Smooth muscle cell (in vitro differentiated cells): ENCODE data around the gene FAM241B. TPM values are rescaled to one million over a fixed set of nuclear protein-coding genes. Genes with fewer than 3 reads are reported as not detected.

Experiments used
- DNase-seq: peaks from one replicate; lab custom pipeline; 2025; ENCODE audit not compliant: unreplicated experiment; lab: John Stamatoyannopoulos, UW
- H2AFZ ChIP-seq: fragments of 200-600 bp; sonication (generic); 2 replicates; pipeline ENCODE4 v1.6.0; 2016; ENCODE audit warnings: antibody characterized with exemption, low read depth, mild to moderate bottlenecking
- H3F3A ChIP-seq: fragments of 200-600 bp; sonication (generic); 2 replicates; pipeline ENCODE4 v1.6.0; 2017; ENCODE audit warnings: antibody characterized with exemption, low read depth
- H3K27ac ChIP-seq: fragments of 200-600 bp; sonication (generic); 2 replicates; pipeline ENCODE4 v1.5.1; 2016; ENCODE audit warnings: low read depth, mild to moderate bottlenecking
- H3K27me3 ChIP-seq: fragments of 200-600 bp; sonication (generic); 2 replicates; pipeline ENCODE4 v1.6.1; 2016; ENCODE audit warnings: low read depth, mild to moderate bottlenecking
- H3K36me3 ChIP-seq: fragments of 200-600 bp; sonication (generic); 2 replicates; pipeline ENCODE4 v1.5.1; 2016; ENCODE audit warnings: low read depth
- H3K4me1 ChIP-seq: fragments of 200-600 bp; sonication (generic); 2 replicates; pipeline ENCODE4 v1.5.1; 2016; ENCODE audit warnings: low read depth
- H3K4me2 ChIP-seq: fragments of 200-600 bp; sonication (generic); 2 replicates; pipeline ENCODE4 v1.6.0; 2016; ENCODE audit warnings: mild to moderate bottlenecking
- H3K4me3 ChIP-seq: fragments of 200-600 bp; sonication (generic); 2 replicates; pipeline ENCODE4 v1.5.1; 2016; ENCODE audit warnings: mild to moderate bottlenecking
- H3K79me2 ChIP-seq: fragments of 200-600 bp; sonication (generic); 2 replicates; pipeline ENCODE4 v1.6.0; 2016; ENCODE audit warnings: low read depth, mild to moderate bottlenecking
- H3K9ac ChIP-seq: fragments of 200-600 bp; sonication (generic); 2 replicates; pipeline ENCODE4 v1.6.0; 2016; ENCODE audit warnings: low read depth
- H3K9me3 ChIP-seq: fragments of 200-600 bp; sonication (generic); replicated peaks from 2 replicates; pipeline ENCODE4 v1.5.1; 2016; ENCODE audit warnings: low read depth
- H4K20me1 ChIP-seq: fragments of 200-600 bp; sonication (generic); 2 replicates; pipeline ENCODE4 v1.6.0; 2016; ENCODE audit warnings: low read depth
- CTCF ChIP-seq: fragments of 200-600 bp; sonication (generic); IDR thresholded peaks from 2 replicates; pipeline ENCODE4 v1.5.1; 2017; ENCODE audit warnings: borderline replicate concordance, mild to moderate bottlenecking, antibody characterized with exemption; ENCODE audit not compliant: insufficient read depth, poor library complexity, severe bottlenecking
- WGBS: methylation state at CpG from one replicate; pipeline ENCODE4 v1.1.7; 2016; ENCODE audit warnings: low lambda C conversion rate; 5-methylcytosine and 5-hydroxymethylcytosine counted together
- polyA plus RNA-seq: library from polyadenylated mRNA; unstranded; fragments of >200 nt; fragmentation: Nextera tagmentation; extraction: Ambion mirVana; gene quantifications from 2 replicates; pipeline ENCODE4 v1.2.1, GENCODE V29; 2016
- total RNA-seq: library from RNA; depleted of rRNA; stranded (reverse); fragments of >200 nt; gene quantifications from 2 replicates; pipeline ENCODE4 v1.2.3, GENCODE V29; 2014

Gene FAM241B
- total and polyA plus RNA-seq, 2 experiments from 2014 or later, result 4.1 to 8.0 TPM

- no peaks in the 10 kb centered on the region for H3K36me3 ChIP-seq
- peaks cover 7% of the 10 kb centered on the region for H3K4me1 ChIP-seq
- no peak overlapping the region for H3K9ac ChIP-seq
- WGBS, result 71% methylated on average over 9 of the region's 9 CpGs
- peaks cover 21% of the 10 kb centered on the region for H3K27me3 ChIP-seq
- no peak overlapping the region for H3K27ac ChIP-seq
- H3K9me3 ChIP-seq, result no peaks in the 10 kb centered on the region
- no peak for DNase-seq
- peaks cover 2% of the 10 kb centered on the region for H3F3A ChIP-seq
- no peaks in the 10 kb centered on the region for H4K20me1 ChIP-seq
- TF ChIP-seq CTCF, result no peak
- H3K4me2 ChIP-seq, result no peak overlapping the region
- no peak overlapping the region for H3K4me3 ChIP-seq
- H3K79me2 ChIP-seq, result no peaks in the 10 kb centered on the region
- no peak overlapping the region for H2AFZ ChIP-seq
These were observed 49.7 kb downstream of the FAM241B start for GRCh38 chr10:69679736-69680135.

GRCh38 chr10:69680610-69681009, 50.6 kb downstream of the FAM241B start:
- Histone ChIP-seq H3K79me2 (no peaks in the 10 kb centered on the region), H3F3A (peaks cover 6% of the 10 kb centered on the region), H3K36me3 (no peaks in the 10 kb centered on the region), H3K27ac (no peak overlapping the region), H3K4me3 (no peak overlapping the region), H2AFZ (no peak overlapping the region), H4K20me1 (no peaks in the 10 kb centered on the region), H3K27me3 (peaks cover 16% of the 10 kb centered on the region), H3K4me2 (no peak overlapping the region), H3K4me1 (peaks cover 9% of the 10 kb centered on the region), H3K9me3 (no peaks in the 10 kb centered on the region), H3K9ac (no peak overlapping the region)
- TF ChIP-seq CTCF, result no peak
- 84% methylated on average over 4 of the region's 4 CpGs for WGBS
- no peak for DNase-seq

DNA sequence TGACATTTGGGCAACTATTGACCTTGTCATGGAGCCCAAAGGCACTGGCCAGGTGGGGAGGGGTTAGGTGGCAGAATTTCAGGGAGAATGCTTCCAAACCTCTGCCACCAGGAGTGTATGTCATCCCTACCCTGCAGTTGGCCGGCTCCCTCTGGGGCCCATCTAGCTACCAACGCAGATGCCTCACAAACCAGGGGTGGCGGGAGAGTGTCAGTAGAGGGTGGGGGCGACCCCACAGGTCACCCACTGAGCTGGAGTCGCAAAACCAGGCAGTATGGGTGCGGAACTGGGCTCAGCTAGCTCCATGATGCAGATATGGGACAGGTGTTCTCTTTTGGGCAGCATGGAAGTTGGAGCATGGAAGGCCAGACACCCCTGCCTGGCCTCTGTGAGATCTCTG, 51.4 kb downstream of the FAM241B start:
- H2AFZ ChIP-seq, result no peak overlapping the region
- peaks cover 9% of the 10 kb centered on the region for H3K4me1 ChIP-seq
- no peak overlapping the region for H3K4me2 ChIP-seq
- no peak overlapping the region for H3K9ac ChIP-seq
- no peak overlapping the region for H3K4me3 ChIP-seq
- no peak for DNase-seq
- H3F3A ChIP-seq, result peaks cover 6% of the 10 kb centered on the region
- no peaks in the 10 kb centered on the region for H4K20me1 ChIP-seq
- H3K27me3 ChIP-seq, result peaks cover 11% of the 10 kb centered on the region
- TF ChIP-seq CTCF, result no peak
- H3K79me2 ChIP-seq, result no peaks in the 10 kb centered on the region
- H3K27ac ChIP-seq, result no peak overlapping the region
- WGBS, result 89% methylated on average over 6 of the region's 6 CpGs
- H3K36me3 ChIP-seq, result no peaks in the 10 kb centered on the region
- H3K9me3 ChIP-seq, result no peaks in the 10 kb centered on the region

DNA sequence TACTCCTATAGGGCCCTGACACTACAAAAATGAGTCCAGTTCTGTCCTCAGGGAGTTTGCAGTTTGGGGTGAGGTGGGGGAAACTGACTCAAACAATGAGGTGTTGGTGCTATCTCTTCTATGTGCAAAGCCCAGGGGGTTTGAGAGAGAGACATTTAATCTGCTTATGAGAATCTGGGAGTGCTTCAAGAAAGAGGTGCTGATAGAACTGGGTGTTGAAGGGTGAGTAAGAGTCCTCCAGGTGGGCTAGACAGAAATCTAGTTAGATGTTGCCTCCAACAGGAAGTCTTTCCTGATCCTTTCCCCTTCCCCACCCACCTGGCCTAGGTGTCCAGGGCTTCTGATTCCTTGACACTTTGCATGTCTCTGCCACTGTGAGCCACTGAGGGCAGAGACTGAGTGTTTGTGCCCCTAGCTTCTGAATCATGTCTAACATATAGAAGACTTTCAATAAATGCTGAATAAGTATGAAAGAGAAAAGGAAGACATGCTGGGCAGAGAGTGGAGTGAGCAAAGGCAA, 53.0 kb downstream of the FAM241B start:
- Histone ChIP-seq H3K4me3 (no peak overlapping the region), H2AFZ (no peak overlapping the region), H3K4me1 (peaks cover 9% of the 10 kb centered on the region), H3K4me2 (no peak overlapping the region), H3K36me3 (no peaks in the 10 kb centered on the region), H4K20me1 (no peaks in the 10 kb centered on the region), H3K9ac (no peak overlapping the region), H3K27ac (no peak overlapping the region), H3K27me3 (peaks cover 11% of the 10 kb centered on the region), H3K9me3 (no peaks in the 10 kb centered on the region), H3K79me2 (no peaks in the 10 kb centered on the region), H3F3A (peaks cover 6% of the 10 kb centered on the region)
- no peak for DNase-seq
- TF ChIP-seq CTCF, result no peak
